HepG2 (cell line): ENCODE data around the gene ODAD4. TPM values are rescaled to one million over a fixed set of nuclear protein-coding genes. Genes with fewer than 3 reads are reported as not detected.

Experiments used
- ARID4A ChIP-seq: sonication (generic); formaldehyde crosslinking; IDR thresholded peaks from 2 replicates; pipeline ENCODE4 v1.5.0; 2020; ENCODE audit warnings: mild to moderate bottlenecking, missing genetic modification reagents, borderline replicate concordance
- CCDC6 ChIP-seq: sonication (generic); formaldehyde crosslinking; IDR thresholded peaks from 2 replicates; pipeline ENCODE4 v1.8.1; 2022; ENCODE audit warnings: mild to moderate bottlenecking, missing genetic modification reagents, moderate library complexity
- DRAP1 ChIP-seq: IDR thresholded peaks from 2 replicates; pipeline ENCODE4 v1.6.1; 2016; ENCODE audit warnings: missing genetic modification reagents, missing compliant biosample characterization
- FOXA1 ChIP-seq, 2 experiments: fragments of 450-650 bp in 1 of 2; sonication (generic) in 1 of 2; formaldehyde crosslinking in 1 of 2; IDR thresholded peaks; 2 replicates each; pipeline versions ENCODE4 v1.4.0 to v1.6.1; 2016 to 2020; ENCODE audit warnings: missing genetic modification reagents in 1 of 2
- HMG20B ChIP-seq: conservative IDR thresholded peaks from 2 replicates; pipeline ENCODE4 v1.6.1; 2016; ENCODE audit warnings: missing genetic modification reagents, missing compliant biosample characterization
- MED1 ChIP-seq: sonication (generic); formaldehyde crosslinking; IDR thresholded peaks from 2 replicates; pipeline ENCODE4 v1.4.0; 2020; ENCODE audit warnings: missing genetic modification reagents
- NR1H2 ChIP-seq: sonication (generic); formaldehyde crosslinking; IDR thresholded peaks from 2 replicates; pipeline ENCODE4 v1.8.1; 2022; ENCODE audit warnings: low read depth, missing genetic modification reagents, borderline replicate concordance
- SIX1 ChIP-seq: sonication (generic); formaldehyde crosslinking; IDR thresholded peaks from 2 replicates; pipeline ENCODE4 v1.4.0; 2020; ENCODE audit warnings: missing genetic modification reagents, borderline replicate concordance
- SOX5 ChIP-seq: IDR thresholded peaks from 2 replicates; pipeline ENCODE4 v1.6.1; 2016; ENCODE audit warnings: borderline replicate concordance
- TBX3 ChIP-seq: fragments of 450-650 bp; IDR thresholded peaks from 2 replicates; pipeline ENCODE4 v1.6.1; 2017; ENCODE audit warnings: antibody characterized with exemption, mild to moderate bottlenecking, inconsistent platforms, borderline replicate concordance
- ZBTB39 ChIP-seq: sonication (generic); formaldehyde crosslinking; IDR thresholded peaks from 2 replicates; pipeline ENCODE4 v1.5.0; 2020; ENCODE audit warnings: missing genetic modification reagents
- ZIK1 ChIP-seq: sonication (generic); formaldehyde crosslinking; IDR thresholded peaks from 2 replicates; pipeline ENCODE4 v1.5.0; 2020; ENCODE audit warnings: mild to moderate bottlenecking, low read depth, missing genetic modification reagents, borderline replicate concordance
- ZNF441 ChIP-seq: sonication (generic); formaldehyde crosslinking; IDR thresholded peaks from 2 replicates; pipeline ENCODE4 v1.7.0; 2021; ENCODE audit warnings: missing genetic modification reagents, borderline replicate concordance
- ZNF75D ChIP-seq: sonication (generic); formaldehyde crosslinking; IDR thresholded peaks from 2 replicates; pipeline ENCODE4 v1.8.1; 2023; ENCODE audit warnings: missing genetic modification reagents, mild to moderate bottlenecking, borderline replicate concordance
- ZNF83 ChIP-seq: sonication (generic); formaldehyde crosslinking; IDR thresholded peaks from 2 replicates; pipeline ENCODE4 v1.4.0; 2020; ENCODE audit warnings: missing genetic modification reagents, mild to moderate bottlenecking, borderline replicate concordance
- ZNF850 ChIP-seq: sonication (generic); formaldehyde crosslinking; conservative IDR thresholded peaks from 2 replicates; pipeline ENCODE4 v1.9.0; 2021; ENCODE audit warnings: mild to moderate bottlenecking, missing genetic modification reagents
- ZZZ3 ChIP-seq: sonication (generic); formaldehyde crosslinking; IDR thresholded peaks from 2 replicates; pipeline ENCODE4 v1.4.0; 2020; ENCODE audit warnings: missing genetic modification reagents, mild to moderate bottlenecking, borderline replicate concordance
- polyA plus RNA-seq, 8 experiments: library from polyadenylated mRNA; depleted of rRNA in 3 of 8; stranded (reverse) in 7 of 8; unstranded in 1 of 8; fragments of >200 nt; fragmentation: Illumina TruSeq in 4 of 8; extraction: Trizol in 4 of 8; gene quantifications; 2 replicates each; pipeline versions ENCODE4 v1.2.1 to v1.2.3, GENCODE V29; 2011 to 2016; ENCODE audit warnings: low read depth in 4 of 8, missing spikeins in 1 of 8, mixed read lengths in 1 of 8; ENCODE audit not compliant: insufficient read depth in 1 of 8
- total RNA-seq, 5 experiments: library from RNA; depleted of rRNA; stranded (reverse); fragments of >200 nt; fragmentation: Illumina TruSeq; extraction: Trizol; gene quantifications; 2 replicates each; pipeline ENCODE4 v1.2.3, GENCODE V29; 2016; ENCODE audit warnings: low read depth in 1 of 5
- TF ChIP-seq, protein P1 (sequence below): sonication (generic); formaldehyde crosslinking; IDR thresholded peaks from 2 replicates; pipeline ENCODE4 v1.4.0; 2020; ENCODE audit warnings: missing genetic modification reagents
- TF ChIP-seq, protein P2 (sequence below): sonication (generic); formaldehyde crosslinking; IDR thresholded peaks from 2 replicates; pipeline ENCODE4 v1.4.0; 2020; ENCODE audit warnings: missing genetic modification reagents

Gene ODAD4
- total and polyA plus RNA-seq, 2 of the 13 experiments (the other 11 are each of a cell fraction or from before 2014, with no cell fraction given) = 0.48 to 0.53 TPM

GRCh38 chr17:41959336-41960095 lies 29.1 kb downstream of the ODAD4 start (continued):
- TF ChIP-seq ZBTB39 (CRISPR knock-in tag) = 0 out of 2 replicates have a peak, but pooled peaks have one; percentile 20
- TF ChIP-seq, protein P1, sequence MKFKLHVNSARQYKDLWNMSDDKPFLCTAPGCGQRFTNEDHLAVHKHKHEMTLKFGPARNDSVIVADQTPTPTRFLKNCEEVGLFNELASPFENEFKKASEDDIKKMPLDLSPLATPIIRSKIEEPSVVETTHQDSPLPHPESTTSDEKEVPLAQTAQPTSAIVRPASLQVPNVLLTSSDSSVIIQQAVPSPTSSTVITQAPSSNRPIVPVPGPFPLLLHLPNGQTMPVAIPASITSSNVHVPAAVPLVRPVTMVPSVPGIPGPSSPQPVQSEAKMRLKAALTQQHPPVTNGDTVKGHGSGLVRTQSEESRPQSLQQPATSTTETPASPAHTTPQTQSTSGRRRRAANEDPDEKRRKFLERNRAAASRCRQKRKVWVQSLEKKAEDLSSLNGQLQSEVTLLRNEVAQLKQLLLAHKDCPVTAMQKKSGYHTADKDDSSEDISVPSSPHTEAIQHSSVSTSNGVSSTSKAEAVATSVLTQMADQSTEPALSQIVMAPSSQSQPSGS (CRISPR knock-in tag) = peak; percentile 43
- no peak for TF ChIP-seq ZZZ3 (CRISPR knock-in tag)
- TF ChIP-seq ZNF75D (CRISPR knock-in tag) = no peak
- no peak; the same call in 1 of the 2 replicates for TF ChIP-seq MED1 (CRISPR knock-in tag)
- TF ChIP-seq FOXA1 (IDR thresholded peaks at IDR 0.05) = no peak
- 0 out of 2 replicates have a peak, but pooled peaks have one; percentile 9 for TF ChIP-seq FOXA1 (CRISPR knock-in tag; IDR thresholded peaks at IDR 0.05)
- TF ChIP-seq TBX3 = no peak
- TF ChIP-seq ZNF441 (CRISPR knock-in tag) = no peak
- TF ChIP-seq SIX1 (CRISPR knock-in tag) = no peak
- TF ChIP-seq CCDC6 (CRISPR knock-in tag) = no peak
- no peak for TF ChIP-seq ZNF850 (CRISPR knock-in tag)
- TF ChIP-seq ZNF83 (CRISPR knock-in tag) = no peak
- TF ChIP-seq DRAP1 (CRISPR knock-in tag) = peak; percentile 32
- no peak; the same call in 1 of the 2 replicates for TF ChIP-seq SOX5 (CRISPR knock-in tag)
- TF ChIP-seq HMG20B (CRISPR knock-in tag) = 0 out of 2 replicates have a peak, but pooled peaks have one; percentile 43
- TF ChIP-seq NR1H2 (CRISPR knock-in tag) = no peak
- peak; percentile 77; the same call in 1 of the 2 replicates for TF ChIP-seq ZIK1
- peak; percentile 66 for TF ChIP-seq ARID4A
- TF ChIP-seq, protein P2, sequence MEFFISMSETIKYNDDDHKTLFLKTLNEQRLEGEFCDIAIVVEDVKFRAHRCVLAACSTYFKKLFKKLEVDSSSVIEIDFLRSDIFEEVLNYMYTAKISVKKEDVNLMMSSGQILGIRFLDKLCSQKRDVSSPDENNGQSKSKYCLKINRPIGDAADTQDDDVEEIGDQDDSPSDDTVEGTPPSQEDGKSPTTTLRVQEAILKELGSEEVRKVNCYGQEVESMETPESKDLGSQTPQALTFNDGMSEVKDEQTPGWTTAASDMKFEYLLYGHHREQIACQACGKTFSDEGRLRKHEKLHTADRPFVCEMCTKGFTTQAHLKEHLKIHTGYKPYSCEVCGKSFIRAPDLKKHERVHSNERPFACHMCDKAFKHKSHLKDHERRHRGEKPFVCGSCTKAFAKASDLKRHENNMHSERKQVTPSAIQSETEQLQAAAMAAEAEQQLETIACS = no peak
